HG02973 (cell line): ENCODE results near the gene BNIP1.

ENCODE experiments used
- ATAC-seq: cut with Tn5 transposase; IDR thresholded peaks from one replicate; pipeline ENCODE4 v1.9.1; 2021; ENCODE audit warnings: moderate library complexity; ENCODE audit not compliant: unreplicated experiment

BNIP1 gene

GRCh38 chr5:173210877-173211276, 66.5 kb downstream of the BNIP1 start:
- no peak for ATAC-seq

- no peak for ATAC-seq
Observed at GRCh38 chr5:173211284-173211683, 67.0 kb downstream of the BNIP1 start.

- no peak for ATAC-seq
Observed at GRCh38 chr5:173213236-173213933, 69.1 kb downstream of the BNIP1 start.
